Fibroblast of skin of right quadriceps (primary cell): ENCODE measurements around the gene OR51B4.
A peak's percentile ranks its signal among the peaks of the same experiment; 100 is the strongest.

ENCODE experiments used
- DNase-seq: peaks from one replicate; pipeline ENCODE4 v3.0.0-alpha.2; 2013

Gene OR51B4

DNA sequence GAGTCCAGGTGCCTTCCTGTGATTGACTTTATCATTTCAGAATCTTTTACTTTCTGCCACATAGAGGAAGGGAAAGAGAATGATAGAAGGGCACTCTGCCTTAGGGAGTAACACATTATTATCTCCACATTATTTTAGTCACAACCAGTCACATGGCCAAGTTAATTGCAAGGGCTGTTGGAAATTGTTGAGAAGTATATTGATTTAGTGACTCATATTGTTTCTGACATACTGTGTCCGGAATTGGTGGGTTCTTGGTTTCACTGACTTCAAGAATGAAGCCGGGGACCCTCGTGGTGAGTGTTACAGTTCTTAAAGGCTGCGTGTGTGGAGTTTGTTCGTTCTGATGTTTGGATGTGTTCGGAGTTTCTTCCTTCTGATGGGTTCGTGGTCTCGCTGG is 8.7 kb downstream of the OR51B4 start:
- no peak for DNase-seq

DNA sequence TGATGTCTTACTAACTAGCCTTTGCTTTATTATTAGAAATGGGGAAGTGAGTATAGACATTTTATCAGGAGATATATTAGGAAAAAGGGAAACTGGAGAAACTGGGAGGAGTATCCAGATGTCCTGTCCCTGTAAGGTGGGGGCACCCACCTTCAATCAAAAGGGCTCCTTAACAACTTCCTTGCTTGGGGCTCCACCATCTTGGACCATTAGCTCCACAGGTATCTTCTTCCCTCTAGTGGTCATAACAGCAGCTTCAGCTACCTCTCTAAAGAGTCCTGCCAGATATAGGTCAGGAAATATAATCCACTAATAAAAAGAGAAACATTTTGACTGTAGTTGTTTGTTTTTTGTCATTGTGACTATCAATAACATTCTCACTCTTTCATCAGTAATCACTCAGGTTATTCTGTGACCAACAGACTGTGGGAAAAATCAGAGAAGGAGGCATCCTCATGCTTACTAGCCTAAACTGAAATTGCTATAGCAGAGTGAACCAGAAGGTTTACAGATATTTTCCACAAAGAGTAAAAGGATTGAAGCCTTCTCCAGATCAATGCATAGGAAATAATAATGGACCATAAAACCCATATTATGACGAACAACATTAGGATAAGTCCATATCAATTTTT is 10.4 kb downstream of the OR51B4 start:
- DNase-seq: peak; percentile 15

DNA sequence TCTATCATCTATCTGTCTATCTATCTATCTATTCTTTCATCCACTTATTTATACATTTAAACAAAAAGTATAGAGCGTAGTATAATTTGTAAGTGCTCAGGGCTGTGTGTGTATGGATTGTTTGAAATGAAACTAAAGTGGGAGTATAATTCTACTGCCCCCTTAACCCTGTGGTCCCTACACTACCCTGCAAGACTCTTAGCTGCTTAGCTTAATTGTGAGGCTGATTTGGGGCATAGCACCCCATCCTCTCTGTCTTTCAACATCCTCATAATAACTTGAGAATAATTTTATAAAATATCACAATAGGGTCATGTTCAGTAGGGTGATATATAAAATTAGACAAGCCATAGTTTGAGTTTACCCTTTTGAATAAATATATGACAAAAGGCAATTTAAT is 11.6 kb downstream of the OR51B4 start:
- no peak for DNase-seq

DNA sequence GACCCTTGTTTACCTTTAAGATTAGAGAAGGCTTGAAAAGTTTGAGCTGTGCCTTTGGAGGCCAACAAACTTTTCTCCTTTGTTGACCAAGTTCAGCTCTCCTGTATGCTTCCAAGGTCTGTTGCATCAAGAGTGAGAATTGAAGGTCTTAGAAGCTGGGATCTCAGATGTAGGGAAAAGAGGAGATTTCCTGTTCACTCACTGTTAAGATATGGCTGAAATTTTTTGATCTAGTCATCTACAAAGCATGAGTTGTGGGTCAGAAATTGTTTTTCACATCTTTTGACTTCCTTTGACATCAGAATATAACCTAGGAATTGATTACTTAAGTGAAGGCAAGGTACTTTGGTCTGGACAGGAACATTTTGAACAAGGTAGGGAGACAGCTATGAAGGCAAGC is 12.1 kb downstream of the OR51B4 start:
- DNase-seq: peak; percentile 3

DNA sequence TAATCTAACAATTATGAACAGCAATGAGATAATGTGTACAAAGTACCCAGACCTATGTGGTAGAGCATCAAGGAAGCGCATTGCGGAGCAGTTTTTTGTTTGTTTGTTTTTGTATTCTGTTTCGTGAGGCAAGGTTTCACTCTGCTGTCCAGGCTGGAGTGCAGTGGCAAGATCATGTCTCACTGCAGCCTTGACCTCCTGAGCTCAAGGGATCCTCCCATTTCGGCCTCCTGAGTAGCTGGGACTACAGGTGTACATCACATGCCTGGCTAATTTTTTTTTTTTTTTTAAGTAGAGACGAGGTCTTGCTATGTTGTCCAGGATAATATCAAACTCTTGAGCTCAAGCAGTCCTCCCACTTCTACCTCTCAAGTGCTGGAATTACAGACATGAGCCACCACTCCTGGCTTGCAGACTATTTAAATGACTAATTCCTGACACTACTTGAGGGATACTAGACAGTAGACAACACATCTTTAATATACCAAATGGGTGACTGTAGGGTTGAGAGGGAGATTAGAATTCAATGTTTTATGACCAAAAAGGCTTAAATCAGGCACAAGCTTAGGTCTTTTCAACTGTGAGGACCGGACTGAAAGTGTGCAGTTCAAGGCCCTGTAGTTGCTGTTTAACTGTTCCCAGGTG is 12.7 kb downstream of the OR51B4 start:
- peak; percentile 4 for DNase-seq

DNA sequence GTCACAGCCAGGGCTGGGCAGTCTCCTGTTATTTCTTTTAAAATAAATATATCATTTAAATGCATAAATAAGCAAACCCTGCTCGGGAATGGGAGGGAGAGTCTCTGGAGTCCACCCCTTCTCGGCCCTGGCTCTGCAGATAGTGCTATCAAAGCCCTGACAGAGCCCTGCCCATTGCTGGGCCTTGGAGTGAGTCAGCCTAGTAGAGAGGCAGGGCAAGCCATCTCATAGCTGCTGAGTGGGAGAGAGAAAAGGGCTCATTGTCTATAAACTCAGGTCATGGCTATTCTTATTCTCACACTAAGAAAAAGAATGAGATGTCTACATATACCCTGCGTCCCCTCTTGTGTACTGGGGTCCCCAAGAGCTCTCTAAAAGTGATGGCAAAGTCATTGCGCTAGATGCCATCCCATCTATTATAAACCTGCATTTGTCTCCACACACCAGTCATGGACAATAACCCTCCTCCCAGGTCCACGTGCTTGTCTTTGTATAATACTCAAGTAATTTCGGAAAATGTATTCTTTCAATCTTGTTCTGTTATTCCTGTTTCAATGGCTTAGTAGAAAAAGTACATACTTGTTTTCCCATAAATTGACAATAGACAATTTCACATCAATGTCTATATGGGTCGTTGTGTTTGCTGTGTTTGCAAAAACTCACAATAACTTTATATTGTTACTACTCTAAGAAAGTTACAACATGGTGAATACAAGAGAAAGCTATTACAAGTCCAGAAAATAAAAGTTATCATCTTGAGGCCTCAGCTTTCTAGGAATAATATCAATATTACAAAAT is 13.4 kb downstream of the OR51B4 start:
- no peak for DNase-seq

DNA sequence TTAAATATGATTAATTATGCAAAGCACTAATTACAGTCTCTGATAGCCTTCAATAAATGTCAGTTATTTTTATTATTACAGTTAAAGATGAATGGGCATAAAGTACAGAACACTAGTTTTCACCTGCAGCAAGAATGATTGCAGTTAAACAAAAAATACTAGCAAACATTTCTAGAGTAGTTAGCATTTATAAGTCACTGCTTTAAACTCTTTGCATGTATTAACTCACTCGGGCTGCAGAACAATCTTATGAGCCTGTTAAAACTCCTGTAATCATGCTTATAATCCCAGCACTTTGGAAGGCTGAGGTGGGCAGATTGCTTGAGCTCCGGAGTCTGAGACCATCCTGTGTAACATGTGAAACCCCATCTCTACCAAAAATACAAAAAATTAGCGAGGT is 14.8 kb downstream of the OR51B4 start:
- DNase-seq: no peak

DNA sequence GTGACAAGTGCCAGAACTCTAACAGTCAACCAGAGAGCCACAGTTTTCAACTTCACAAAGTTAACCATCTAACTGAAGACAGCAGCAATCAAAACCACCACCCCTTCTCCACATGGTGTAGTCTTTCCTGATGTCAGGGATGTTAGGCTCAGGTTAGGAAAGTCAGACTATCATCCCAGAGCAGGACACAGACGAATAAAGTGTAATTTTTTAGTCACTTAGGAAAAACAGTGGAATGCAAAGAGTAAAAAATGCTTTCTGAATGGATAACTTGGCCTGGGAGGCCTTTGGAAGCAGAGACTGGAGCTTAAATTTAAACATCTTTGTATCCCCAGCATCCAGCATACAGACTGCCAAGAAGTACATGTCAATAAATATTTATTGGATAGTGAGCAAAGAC is 15.4 kb downstream of the OR51B4 start:
- no peak for DNase-seq

DNA sequence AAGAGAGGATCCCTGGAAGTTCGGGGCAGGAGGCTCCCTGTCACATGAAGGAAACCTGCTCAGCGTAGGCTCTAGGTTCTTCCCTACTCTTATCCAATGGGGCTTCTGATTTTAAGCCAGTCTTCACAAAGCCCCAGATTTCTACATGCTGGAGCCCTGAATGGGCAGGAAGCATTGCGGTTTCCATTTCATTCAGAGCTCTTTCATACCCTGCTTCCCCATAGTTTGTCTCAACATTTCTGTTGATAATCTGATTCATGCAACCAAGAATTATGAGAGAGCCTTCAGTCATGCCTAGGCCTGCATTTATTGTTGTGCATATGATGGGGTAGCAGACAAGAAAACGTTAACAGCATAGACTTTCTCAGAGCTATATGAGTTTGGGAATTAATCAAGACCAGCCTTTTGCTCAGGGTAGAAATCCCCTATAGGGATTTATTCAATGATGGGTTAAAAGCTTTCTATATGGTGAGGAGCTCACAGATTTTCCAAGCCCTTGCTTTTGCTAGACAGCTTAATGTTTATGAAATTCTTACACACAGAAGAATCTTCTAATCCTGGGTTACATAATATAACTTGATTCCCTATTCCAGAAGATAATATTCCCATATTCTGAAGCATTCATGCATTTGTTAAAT is 15.9 kb downstream of the OR51B4 start:
- no peak for DNase-seq

DNA sequence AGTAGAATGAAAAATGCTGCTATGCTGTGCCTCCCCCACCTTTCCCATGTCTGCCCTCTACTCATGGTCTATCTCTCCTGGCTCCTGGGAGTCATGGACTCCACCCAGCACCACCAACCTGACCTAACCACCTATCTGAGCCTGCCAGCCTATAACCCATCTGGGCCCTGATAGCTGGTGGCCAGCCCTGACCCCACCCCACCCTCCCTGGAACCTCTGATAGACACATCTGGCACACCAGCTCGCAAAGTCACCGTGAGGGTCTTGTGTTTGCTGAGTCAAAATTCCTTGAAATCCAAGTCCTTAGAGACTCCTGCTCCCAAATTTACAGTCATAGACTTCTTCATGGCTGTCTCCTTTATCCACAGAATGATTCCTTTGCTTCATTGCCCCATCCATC is 17.1 kb downstream of the OR51B4 start:
- no peak for DNase-seq

DNA sequence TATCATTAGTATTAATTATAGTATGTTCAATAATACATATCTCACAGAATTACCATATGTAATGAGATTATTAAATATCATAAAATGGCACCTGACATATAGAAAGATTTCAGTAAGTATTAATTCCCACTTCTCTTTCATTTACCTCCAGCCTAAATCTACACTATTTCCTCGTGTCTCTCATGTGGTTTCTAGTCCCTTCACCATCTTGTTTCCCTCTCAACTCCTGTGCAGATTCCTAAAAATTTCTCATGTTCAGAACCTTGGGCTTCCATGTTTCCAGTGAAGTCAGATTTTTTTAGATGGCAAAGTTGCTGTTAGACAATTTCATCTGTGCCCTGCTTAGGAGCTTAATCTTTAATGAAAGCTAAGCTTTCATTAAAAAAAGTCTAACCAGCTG is 17.9 kb downstream of the OR51B4 start:
- no peak for DNase-seq

DNA sequence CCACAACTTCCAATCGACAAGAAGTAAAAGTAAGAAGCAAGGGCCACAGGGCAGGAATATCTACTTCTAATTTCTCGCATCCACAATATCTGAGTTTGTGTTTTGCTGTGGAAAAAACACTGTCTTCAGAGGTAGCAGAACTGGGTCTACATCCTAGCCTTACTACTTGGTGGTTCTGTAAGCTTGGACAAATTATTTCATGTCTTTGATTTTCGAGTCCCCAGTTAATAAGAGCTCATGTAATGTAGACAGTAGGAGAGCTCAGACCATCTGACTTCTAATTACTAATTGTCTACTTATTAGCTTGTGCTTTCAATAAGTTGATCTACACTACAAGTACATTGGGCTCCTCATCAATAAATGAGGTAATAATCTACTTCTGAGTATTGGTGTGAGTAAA is 18.7 kb downstream of the OR51B4 start:
- no peak for DNase-seq

DNA sequence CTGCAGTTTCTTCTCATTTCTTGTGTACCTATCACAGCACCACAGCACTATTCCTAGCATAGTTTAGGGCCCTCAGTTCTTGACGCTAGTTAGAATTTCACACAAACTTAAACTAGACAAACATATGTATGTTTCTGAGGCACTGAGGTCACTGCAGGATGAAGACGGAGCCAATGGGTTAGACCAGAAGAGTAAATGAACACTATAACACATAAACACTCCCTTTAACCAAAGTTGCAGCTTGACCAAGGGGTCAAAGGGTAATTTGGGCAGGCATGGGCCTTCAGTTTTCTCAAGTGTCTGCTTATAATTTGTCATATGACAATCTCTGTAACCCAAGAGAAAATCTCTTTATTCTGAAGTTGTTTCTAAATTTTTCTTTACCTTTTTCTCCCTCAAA is 19.1 kb downstream of the OR51B4 start:
- no peak for DNase-seq

DNA sequence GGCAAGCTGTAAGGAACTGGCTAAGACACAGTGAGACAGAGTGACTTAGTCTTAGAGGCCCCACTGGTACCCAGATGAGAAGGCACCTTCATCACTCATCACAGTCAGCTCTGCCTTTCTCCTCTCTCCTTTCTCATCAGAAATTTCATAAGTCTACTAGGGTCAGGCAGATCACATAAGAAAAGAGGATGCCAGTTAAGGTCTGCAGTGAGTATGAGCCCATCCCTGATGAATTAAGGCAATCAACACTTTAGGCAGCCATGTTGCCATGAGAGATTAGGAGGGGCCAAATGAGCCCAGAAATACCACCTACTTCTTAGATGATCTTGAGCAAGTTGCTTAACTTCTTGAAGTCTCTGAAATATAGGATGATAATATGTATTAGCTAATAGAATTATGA is 20.1 kb downstream of the OR51B4 start:
- no peak for DNase-seq

DNA sequence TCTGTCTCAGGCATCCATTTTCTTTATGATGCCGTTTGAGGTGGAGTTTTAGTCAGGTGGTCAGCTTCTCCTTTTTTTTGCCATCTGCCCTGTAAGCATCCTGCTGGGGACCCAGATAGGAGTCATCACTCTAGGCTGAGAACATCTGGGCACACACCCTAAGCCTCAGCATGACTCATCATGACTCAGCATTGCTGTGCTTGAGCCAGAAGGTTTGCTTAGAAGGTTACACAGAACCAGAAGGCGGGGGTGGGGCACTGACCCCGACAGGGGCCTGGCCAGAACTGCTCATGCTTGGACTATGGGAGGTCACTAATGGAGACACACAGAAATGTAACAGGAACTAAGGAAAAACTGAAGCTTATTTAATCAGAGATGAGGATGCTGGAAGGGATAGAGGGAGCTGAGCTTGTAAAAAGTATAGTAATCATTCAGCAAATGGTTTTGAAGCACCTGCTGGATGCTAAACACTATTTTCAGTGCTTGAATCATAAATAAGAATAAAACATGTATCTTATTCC is 21.1 kb downstream of the OR51B4 start:
- DNase-seq: peak; percentile 94

DNA sequence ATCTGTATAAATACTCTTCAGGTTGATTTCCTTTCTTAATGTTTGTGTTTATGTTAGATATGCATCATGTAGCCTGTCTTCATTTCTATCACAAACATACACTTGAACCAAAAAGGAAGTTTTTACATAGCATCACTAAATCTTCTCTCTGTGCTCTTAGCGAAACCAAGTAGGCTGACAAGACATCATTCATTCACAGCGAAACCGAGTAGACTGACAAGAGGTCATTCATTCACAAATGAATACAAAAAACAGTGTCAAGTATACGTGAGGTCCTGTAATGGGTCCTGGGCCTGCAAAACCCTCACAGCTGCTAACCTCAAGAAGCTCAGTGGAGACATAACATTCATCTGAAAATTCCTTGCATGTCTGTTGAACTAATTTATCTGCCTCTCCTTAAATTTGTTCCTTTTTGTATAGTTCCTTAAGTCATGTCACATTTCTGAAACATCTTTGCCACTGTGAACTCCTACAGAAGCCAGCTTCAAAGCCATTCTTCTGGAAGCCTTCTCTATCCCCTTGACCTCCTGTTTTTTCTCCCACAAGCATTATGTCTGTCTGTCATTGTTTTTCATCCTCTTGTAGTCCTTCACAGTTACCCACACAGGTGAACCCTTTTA is 22.2 kb downstream of the OR51B4 start:
- DNase-seq: no peak

DNA sequence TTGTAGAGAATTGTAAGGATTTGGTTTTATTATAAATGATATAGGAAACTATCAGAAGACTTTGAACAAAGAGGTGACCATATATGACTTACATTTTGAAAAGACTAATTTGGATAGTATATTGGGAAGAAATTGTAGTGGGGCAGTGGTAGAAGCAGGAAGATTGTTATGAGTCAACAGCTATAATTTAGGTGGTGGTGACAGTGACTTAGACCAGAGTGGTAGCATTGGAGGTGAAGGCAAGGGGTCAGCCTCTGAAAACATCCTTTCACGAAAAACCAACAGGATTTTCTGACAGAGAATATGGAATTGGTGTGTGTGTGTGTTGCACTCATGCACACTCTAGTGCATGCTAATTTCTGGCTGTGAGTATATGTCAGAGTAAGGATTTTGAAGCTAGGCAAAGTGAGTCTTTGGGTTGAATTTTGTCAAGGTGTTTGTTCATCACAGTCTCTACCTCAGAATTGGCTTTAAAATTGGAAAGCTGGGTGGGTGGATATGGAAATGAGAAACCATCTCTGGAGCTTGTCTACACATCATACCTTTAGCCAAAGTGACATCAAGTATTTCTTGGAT is 23.9 kb downstream of the OR51B4 start:
- peak; percentile 9 for DNase-seq

DNA sequence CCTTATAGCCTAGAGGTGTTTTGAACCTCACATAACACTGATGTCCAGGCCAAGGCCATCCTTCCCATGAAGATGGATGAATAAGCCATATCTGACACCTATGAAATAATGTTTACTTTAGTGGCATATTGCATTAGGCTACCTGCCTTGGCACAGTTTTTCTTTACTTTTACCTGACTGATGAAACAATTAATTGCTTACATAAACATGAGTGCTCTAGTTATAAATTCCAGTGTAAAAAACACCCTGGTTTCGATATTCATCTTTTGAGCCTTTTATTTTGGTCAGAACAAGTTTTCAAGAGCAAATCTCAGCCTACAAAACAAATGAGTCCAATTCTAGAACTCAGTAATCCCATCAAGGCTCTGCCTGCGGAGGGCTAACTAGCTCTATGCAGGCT is 25.0 kb downstream of the OR51B4 start:
- no peak for DNase-seq

DNA sequence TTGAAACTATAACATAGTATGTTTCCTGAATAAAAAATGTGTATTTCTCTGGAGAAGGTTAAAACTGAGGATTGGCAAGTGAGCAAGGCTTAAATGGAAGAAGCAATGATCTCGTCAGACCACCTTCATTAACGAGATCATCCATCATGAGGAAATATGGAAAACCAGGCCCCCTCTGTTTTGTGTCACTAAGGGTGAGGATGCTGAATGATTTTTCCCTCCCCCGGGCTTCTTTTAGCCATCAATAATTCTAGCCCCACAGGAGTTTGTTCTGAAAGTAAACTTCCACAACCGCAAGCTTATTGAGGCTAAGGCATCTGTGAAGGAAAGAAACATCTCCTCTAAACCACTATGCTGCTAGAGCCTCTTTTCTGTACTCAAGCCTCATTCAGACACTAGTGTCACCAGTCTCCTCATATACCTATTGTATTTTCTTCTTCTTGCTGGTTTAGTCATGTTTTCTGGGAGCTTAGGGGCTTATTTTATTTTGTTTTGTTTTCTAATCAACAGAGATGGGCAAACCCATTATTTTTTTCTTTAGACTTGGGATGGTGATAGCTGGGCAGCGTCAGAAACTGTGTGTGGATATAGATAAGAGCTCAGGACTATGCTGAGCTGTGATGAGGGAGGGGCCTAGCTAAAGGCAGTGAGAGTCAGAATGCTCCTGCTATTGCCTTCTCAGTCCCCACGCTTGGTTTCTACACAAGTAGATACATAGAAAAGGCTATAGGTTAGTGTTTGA is 26.2 kb downstream of the OR51B4 start:
- no peak for DNase-seq

DNA sequence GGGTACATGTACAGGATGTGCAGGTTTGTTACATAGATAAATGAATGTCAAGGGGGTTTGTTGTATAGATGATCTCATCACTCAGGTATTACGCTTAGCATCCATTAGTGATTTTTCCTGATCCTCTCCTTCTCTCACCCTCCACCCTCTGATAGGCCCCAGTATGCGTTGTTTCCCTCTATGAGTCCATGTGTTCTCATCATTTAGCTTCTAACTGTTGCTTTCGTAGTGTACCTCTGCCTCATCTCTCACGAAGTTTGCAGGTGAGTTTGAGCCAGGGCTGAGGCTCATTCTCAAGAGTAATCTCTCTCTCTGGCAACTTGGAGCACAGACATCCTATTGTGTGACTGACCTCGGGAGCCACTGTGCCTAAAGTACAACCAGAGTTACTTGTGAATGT is 27.4 kb downstream of the OR51B4 start:
- no peak for DNase-seq

DNA sequence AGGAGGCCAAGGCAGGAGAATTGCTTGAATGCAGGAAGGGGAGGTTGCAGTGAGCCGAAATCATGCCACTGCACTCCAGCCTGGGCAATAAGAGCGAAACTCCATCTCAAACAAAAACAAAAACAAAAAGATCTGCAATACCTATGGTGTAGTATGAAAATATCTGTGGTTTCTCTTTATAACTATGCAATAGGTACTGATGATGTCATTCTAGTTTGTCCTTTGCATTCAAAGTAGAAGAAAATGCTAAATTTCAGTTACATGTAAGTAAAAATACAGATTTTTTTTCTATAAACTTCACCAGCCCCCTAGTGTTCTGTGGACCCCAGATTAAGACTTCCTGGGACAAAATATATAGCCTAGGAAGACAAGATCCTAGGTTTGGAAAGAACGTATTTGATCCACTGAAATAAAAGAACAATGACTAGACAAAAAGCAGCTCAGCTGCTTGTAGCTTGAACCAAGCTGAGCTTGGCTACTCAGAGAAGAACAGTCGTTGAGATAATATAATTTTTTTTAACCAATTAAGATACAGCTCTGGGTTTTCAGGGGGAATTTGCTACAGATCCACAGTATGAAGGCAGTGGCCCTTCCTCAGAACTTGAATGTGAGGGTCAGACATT is 29.2 kb downstream of the OR51B4 start:
- DNase-seq: no peak
